ENCODE measurements around the gene GOLM1. TPM values are rescaled to one million over a fixed set of nuclear protein-coding genes. Genes with fewer than 3 reads are reported as not detected.

Gene GOLM1
- total RNA-seq, 4 donors from 2014 or later = 7.7 to 19.2 (median 10.2) TPM

- TF ChIP-seq CTCF (IDR thresholded peaks at IDR 0.05; ENCODE audit: low read depth) = no peak
These were observed 27.9 kb upstream of the GOLM1 start for GRCh38 chr9:86126998-86127972.

- TF ChIP-seq CTCF (IDR thresholded peaks at IDR 0.05; ENCODE audit: low read depth) = no peak
These were observed 23.0 kb upstream of the GOLM1 start for GRCh38 chr9:86122311-86122710.

GRCh38 chr9:86119457-86119856 lies 20.1 kb upstream of the GOLM1 start:
- TF ChIP-seq CTCF (IDR thresholded peaks at IDR 0.05; ENCODE audit: low read depth) = no peak

GRCh38 chr9:86116425-86116824 lies 17.1 kb upstream of the GOLM1 start:
- TF ChIP-seq CTCF (IDR thresholded peaks at IDR 0.05; ENCODE audit: low read depth) = no peak

GRCh38 chr9:86115886-86116285 lies 16.5 kb upstream of the GOLM1 start:
- no peak for TF ChIP-seq CTCF (IDR thresholded peaks at IDR 0.05; ENCODE audit: low read depth)

GRCh38 chr9:86112057-86112456 lies 12.7 kb upstream of the GOLM1 start:
- TF ChIP-seq CTCF (IDR thresholded peaks at IDR 0.05; ENCODE audit: low read depth) = no peak

GRCh38 chr9:86102626-86103025 lies 3.3 kb upstream of the GOLM1 start:
- TF ChIP-seq CTCF (IDR thresholded peaks at IDR 0.05; ENCODE audit: low read depth) = no peak
